Measurements from ENCODE around the gene PCTP. TPM values are rescaled to one million over a fixed set of nuclear protein-coding genes. Genes with fewer than 3 reads are reported as not detected.

Gene PCTP
- 30.5 TPM for polyA plus RNA-seq (2013, experiment 1 of 4)
- 37.2 TPM for polyA plus RNA-seq (2013, experiment 2 of 4)
- polyA plus RNA-seq (2013, experiment 3 of 4) = 30.6 TPM
- polyA plus RNA-seq (2013, experiment 4 of 4) = 30.3 TPM

- Histone ChIP-seq H3K27ac (ENCODE audit: insufficient read depth, low read depth, low read length, poor library complexity, severe bottlenecking) (peak within 1 kb of the TSS; percentile 51), H3K4me3 (ENCODE audit: insufficient read depth, low read depth, low read length) (peak within 1 kb of the TSS; percentile 65), H3K36me3 (ENCODE audit: control insufficient read depth, insufficient read depth, low read length) (no peaks in the 10 kb centered on the region), H3K9me3 (ENCODE audit: control insufficient read depth, low read length) (no peaks in the 10 kb centered on the region), H3K27me3 (ENCODE audit: control insufficient read depth, insufficient read depth, low read length, poor library complexity, severe bottlenecking) (no peaks in the 10 kb centered on the region), H3K4me1 (ENCODE audit: control insufficient read depth, insufficient read depth, low read length) (peaks cover 3% of the 10 kb centered on the region)
- 1% methylated on average over 53 of the region's 53 CpGs for WGBS, 2 experiments
Observed at GRCh38 chr17:55750750-55751657, at the start of gene PCTP. TSS of gene PCTP (plus strand) at chr17:55751051. CDS start at chr17:55751104, 53 bp downstream.

DNA sequence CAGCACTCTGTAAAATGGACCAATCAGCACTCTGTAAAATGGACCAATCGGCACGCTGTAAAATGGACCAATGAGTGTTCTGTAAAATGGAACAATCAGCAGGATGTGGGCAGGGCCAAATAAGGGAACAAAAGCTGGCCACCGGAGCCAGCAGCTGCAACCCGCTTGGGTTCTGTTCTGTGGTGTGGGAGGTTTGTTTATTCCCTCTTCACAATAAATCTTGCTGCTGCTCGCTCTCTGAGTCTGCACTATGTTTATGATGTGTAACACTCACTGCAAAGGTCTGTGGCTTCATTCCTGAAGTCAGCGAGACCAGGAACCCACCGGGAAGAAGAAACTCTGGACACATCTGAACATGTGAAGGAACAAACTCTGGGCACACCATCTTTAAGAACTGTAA lies 48.7 kb upstream of the PCTP start:
- Histone ChIP-seq H3K36me3 (ENCODE audit: control insufficient read depth, insufficient read depth, low read length) (no peaks in the 10 kb centered on the region), H3K27me3 (ENCODE audit: control insufficient read depth, insufficient read depth, low read length, poor library complexity, severe bottlenecking) (no peaks in the 10 kb centered on the region), H3K27ac (ENCODE audit: insufficient read depth, low read depth, low read length, poor library complexity, severe bottlenecking) (no peak overlapping the region), H3K9me3 (ENCODE audit: control insufficient read depth, low read length) (no peaks in the 10 kb centered on the region), H3K4me3 (ENCODE audit: insufficient read depth, low read depth, low read length) (no peak overlapping the region), H3K4me1 (ENCODE audit: control insufficient read depth, insufficient read depth, low read length) (peaks cover 6% of the 10 kb centered on the region)
- 93 to 94% methylated on average over 7 of the region's 7 CpGs for WGBS, 2 experiments

- Histone ChIP-seq H3K4me3 (ENCODE audit: insufficient read depth, low read depth, low read length) (no peak overlapping the region), H3K27ac (ENCODE audit: insufficient read depth, low read depth, low read length, poor library complexity, severe bottlenecking) (no peak overlapping the region), H3K9me3 (ENCODE audit: control insufficient read depth, low read length) (no peaks in the 10 kb centered on the region), H3K4me1 (ENCODE audit: control insufficient read depth, insufficient read depth, low read length) (peaks cover 8% of the 10 kb centered on the region), H3K27me3 (ENCODE audit: control insufficient read depth, insufficient read depth, low read length, poor library complexity, severe bottlenecking) (no peaks in the 10 kb centered on the region), H3K36me3 (ENCODE audit: control insufficient read depth, insufficient read depth, low read length) (no peaks in the 10 kb centered on the region)
- WGBS, 2 experiments = 89 to 100% methylated on average over 1 of the region's 1 CpG
Observed at GRCh38 chr17:55704401-55704800, 46.5 kb upstream of the PCTP start.

DNA sequence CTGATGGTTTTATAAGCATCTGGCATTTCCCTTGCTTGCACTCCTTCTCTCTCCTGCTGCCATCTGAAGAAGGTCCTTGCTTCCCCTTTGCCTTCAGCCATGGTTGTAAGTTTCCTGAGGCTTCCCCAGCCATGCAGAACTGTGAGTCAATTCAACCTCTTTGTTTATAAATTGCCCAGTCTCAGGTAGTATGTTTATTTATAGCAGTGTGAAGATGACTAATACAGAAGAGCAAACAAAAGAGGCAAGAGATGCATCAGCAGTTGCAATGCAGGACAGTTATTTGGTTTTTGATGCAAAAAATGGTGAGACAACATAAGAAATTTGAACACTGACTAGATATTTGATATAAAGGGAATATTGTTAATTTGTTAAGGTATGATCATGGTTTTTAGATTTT lies 45.0 kb upstream of the PCTP start:
- H3K4me3 ChIP-seq (ENCODE audit: insufficient read depth, low read depth, low read length) = no peak overlapping the region
- no peaks in the 10 kb centered on the region for H3K36me3 ChIP-seq (ENCODE audit: control insufficient read depth, insufficient read depth, low read length)
- H3K27ac ChIP-seq (ENCODE audit: insufficient read depth, low read depth, low read length, poor library complexity, severe bottlenecking) = no peak overlapping the region
- H3K9me3 ChIP-seq (ENCODE audit: control insufficient read depth, low read length) = no peaks in the 10 kb centered on the region
- H3K27me3 ChIP-seq (ENCODE audit: control insufficient read depth, insufficient read depth, low read length, poor library complexity, severe bottlenecking) = no peaks in the 10 kb centered on the region
- peaks cover 7% of the 10 kb centered on the region for H3K4me1 ChIP-seq (ENCODE audit: control insufficient read depth, insufficient read depth, low read length)

DNA sequence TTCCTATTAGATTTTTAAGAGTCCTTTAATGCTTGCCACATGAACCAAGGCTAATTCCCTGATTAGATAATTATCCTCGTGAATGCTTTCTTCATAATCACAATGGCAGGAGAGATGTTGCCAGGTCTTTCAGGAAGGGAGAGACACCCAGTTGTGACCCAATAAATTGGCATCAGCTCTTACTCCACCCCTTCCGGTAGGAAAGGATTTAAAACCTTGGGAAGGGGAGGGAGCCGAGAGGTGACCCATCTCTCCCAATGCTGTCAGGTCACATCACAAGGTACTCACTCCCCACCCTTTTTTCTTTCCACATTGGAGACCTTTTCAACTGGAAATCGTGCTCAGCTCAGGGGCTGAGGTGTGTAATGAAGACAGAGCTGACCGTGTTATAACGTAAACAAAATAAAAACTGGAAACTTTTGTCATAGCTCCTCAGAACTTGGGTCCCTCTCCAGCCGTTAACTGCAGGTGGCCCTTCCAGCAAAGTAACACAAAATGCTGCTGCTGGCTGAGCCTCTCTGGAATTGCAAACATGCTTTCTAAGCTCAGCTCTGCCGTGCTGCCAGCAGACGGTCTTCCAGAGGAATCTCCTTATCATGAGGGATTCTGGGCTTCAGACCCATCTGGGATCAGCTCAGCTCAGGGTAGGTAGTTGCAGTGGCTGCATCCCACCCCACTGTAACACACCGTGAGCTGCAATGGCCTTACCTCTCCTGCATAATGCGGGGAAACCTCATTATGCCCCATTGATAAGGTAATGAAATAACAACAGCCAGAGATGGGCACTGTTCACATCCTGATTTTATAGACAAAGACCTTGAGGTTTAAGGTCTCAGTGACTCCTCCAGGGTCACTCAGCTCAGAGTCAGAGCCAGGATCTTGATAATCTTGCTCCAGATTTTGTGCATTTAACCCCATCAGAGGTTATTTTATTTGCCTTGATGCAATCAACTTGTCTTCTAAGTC lies 43.8 kb upstream of the PCTP start:
- 44 to 49% methylated on average over 11 of the region's 11 CpGs for WGBS, 2 experiments
- H3K4me1 ChIP-seq (ENCODE audit: control insufficient read depth, insufficient read depth, low read length) = peaks cover 7% of the 10 kb centered on the region
- no peak overlapping the region for H3K27ac ChIP-seq (ENCODE audit: insufficient read depth, low read depth, low read length, poor library complexity, severe bottlenecking)
- no peak overlapping the region for H3K4me3 ChIP-seq (ENCODE audit: insufficient read depth, low read depth, low read length)
- H3K9me3 ChIP-seq (ENCODE audit: control insufficient read depth, low read length) = no peaks in the 10 kb centered on the region
- no peaks in the 10 kb centered on the region for H3K36me3 ChIP-seq (ENCODE audit: control insufficient read depth, insufficient read depth, low read length)
- H3K27me3 ChIP-seq (ENCODE audit: control insufficient read depth, insufficient read depth, low read length, poor library complexity, severe bottlenecking) = no peaks in the 10 kb centered on the region

GRCh38 chr17:55708175-55708974 lies 42.5 kb upstream of the PCTP start:
- 85 to 87% methylated on average over 7 to 8 of the region's 8 CpGs for WGBS, 2 experiments
- Histone ChIP-seq H3K36me3 (ENCODE audit: control insufficient read depth, insufficient read depth, low read length) (no peaks in the 10 kb centered on the region), H3K27ac (ENCODE audit: insufficient read depth, low read depth, low read length, poor library complexity, severe bottlenecking) (no peak overlapping the region), H3K9me3 (ENCODE audit: control insufficient read depth, low read length) (no peaks in the 10 kb centered on the region), H3K27me3 (ENCODE audit: control insufficient read depth, insufficient read depth, low read length, poor library complexity, severe bottlenecking) (no peaks in the 10 kb centered on the region), H3K4me1 (ENCODE audit: control insufficient read depth, insufficient read depth, low read length) (peaks cover 7% of the 10 kb centered on the region), H3K4me3 (ENCODE audit: insufficient read depth, low read depth, low read length) (no peak overlapping the region)

- Histone ChIP-seq H3K4me1 (ENCODE audit: control insufficient read depth, insufficient read depth, low read length) (peaks cover 7% of the 10 kb centered on the region), H3K27ac (ENCODE audit: insufficient read depth, low read depth, low read length, poor library complexity, severe bottlenecking) (no peak overlapping the region), H3K27me3 (ENCODE audit: control insufficient read depth, insufficient read depth, low read length, poor library complexity, severe bottlenecking) (no peaks in the 10 kb centered on the region), H3K9me3 (ENCODE audit: control insufficient read depth, low read length) (no peaks in the 10 kb centered on the region), H3K4me3 (ENCODE audit: insufficient read depth, low read depth, low read length) (no peak overlapping the region), H3K36me3 (ENCODE audit: control insufficient read depth, insufficient read depth, low read length) (no peaks in the 10 kb centered on the region)
- 94 to 95% methylated on average over 7 of the region's 7 CpGs for WGBS, 2 experiments
Observed at GRCh38 chr17:55709440-55709839, 41.4 kb upstream of the PCTP start.

DNA sequence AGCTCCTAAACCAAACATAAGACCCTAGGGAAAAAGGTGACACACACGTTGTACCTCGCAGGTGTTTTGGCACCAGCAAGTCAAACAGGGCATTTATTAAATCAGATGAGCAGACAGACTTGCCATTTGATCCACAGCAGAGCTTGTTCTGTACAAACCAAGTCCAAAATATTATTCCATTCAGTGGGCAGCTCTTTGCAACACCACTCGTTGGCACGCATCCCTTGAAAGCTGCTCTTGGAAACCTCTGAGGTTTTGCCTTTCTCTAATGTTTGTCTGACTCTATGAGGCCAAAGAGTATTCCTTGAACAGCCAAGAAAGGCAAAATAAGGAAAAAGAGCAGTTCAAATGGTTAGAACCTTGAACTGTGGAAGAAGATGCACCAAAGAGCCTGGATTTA lies 40.9 kb upstream of the PCTP start:
- Histone ChIP-seq H3K4me3 (ENCODE audit: insufficient read depth, low read depth, low read length) (no peak overlapping the region), H3K9me3 (ENCODE audit: control insufficient read depth, low read length) (no peaks in the 10 kb centered on the region), H3K36me3 (ENCODE audit: control insufficient read depth, insufficient read depth, low read length) (no peaks in the 10 kb centered on the region), H3K27ac (ENCODE audit: insufficient read depth, low read depth, low read length, poor library complexity, severe bottlenecking) (no peak overlapping the region), H3K27me3 (ENCODE audit: control insufficient read depth, insufficient read depth, low read length, poor library complexity, severe bottlenecking) (no peaks in the 10 kb centered on the region), H3K4me1 (ENCODE audit: control insufficient read depth, insufficient read depth, low read length) (peaks cover 7% of the 10 kb centered on the region)
- WGBS, 2 experiments = 93 to 98% methylated on average over 4 of the region's 4 CpGs

DNA sequence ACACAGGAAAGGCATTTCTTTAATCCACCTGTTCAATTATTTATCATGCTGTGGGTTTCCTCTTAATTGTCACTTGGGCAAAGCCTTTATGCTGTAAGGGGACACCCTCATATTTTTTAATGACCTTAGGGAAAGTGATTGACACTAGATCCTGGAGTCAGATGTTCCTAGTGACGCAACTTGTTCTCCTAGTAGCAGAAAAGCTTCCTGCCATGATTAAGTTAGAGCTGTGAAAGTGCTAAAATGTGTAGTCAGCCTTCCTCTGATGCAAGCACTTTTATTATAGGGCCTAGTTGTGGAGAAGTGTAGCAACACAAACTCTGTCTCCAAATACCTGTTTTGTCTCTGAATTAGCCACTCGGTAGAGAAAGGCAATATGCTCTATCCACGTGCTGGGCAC lies 40.4 kb upstream of the PCTP start:
- WGBS, 2 experiments = 91 to 93% methylated on average over 3 of the region's 3 CpGs
- Histone ChIP-seq H3K4me1 (ENCODE audit: control insufficient read depth, insufficient read depth, low read length) (peaks cover 7% of the 10 kb centered on the region), H3K27me3 (ENCODE audit: control insufficient read depth, insufficient read depth, low read length, poor library complexity, severe bottlenecking) (no peaks in the 10 kb centered on the region), H3K27ac (ENCODE audit: insufficient read depth, low read depth, low read length, poor library complexity, severe bottlenecking) (no peak overlapping the region), H3K9me3 (ENCODE audit: control insufficient read depth, low read length) (no peaks in the 10 kb centered on the region), H3K4me3 (ENCODE audit: insufficient read depth, low read depth, low read length) (no peak overlapping the region), H3K36me3 (ENCODE audit: control insufficient read depth, insufficient read depth, low read length) (no peaks in the 10 kb centered on the region)

All from ectodermal cell (in vitro differentiated cells).